Natural killer cell (primary cell): ENCODE results near the gene ANK3. TPM values are rescaled to one million over a fixed set of nuclear protein-coding genes. Genes with fewer than 3 reads are reported as not detected.

Experiments used
- ATAC-seq, 3 donors: fragments of 150-1000 bp in 2 of 3; fragments of 200-7000 bp in 1 of 3; cut with Tn5 transposase; 1 replicate in 1 of 3; 2 replicates in 2 of 3; pipeline ENCODE4 v1.10.0; 2021; ENCODE audit warnings: mild to moderate bottlenecking in 2 of 3, moderate library complexity in 2 of 3
- DNase-seq, 2 donors: peaks; one replicate each; pipeline versions ENCODE4 v3.0.0 to v3.0.0-alpha.2; 2013 to 2021; ENCODE audit warnings: mixed read lengths in 1 of 2
- H3K27ac ChIP-seq: one replicate; pipeline ENCODE4 v1.5.1; 2013; ENCODE audit warnings: mild to moderate bottlenecking, low read length
- H3K27me3 ChIP-seq: one replicate; pipeline ENCODE4 v1.6.1; 2013; ENCODE audit warnings: low read length; ENCODE audit not compliant: control insufficient read depth, insufficient read depth
- H3K36me3 ChIP-seq: one replicate; pipeline ENCODE4 v1.6.1; 2013; ENCODE audit warnings: low read length; ENCODE audit not compliant: control insufficient read depth, insufficient read depth
- H3K4me1 ChIP-seq: one replicate; pipeline ENCODE4 v1.6.1; 2013; ENCODE audit warnings: low read length; ENCODE audit not compliant: control insufficient read depth, insufficient read depth
- H3K4me3 ChIP-seq: one replicate; pipeline ENCODE4 v1.5.1; 2013; ENCODE audit warnings: low read length
- H3K9me3 ChIP-seq: one replicate; pipeline ENCODE4 v1.6.1; 2013; ENCODE audit warnings: low read length; ENCODE audit not compliant: control insufficient read depth, insufficient read depth
- H3K27ac Mint-ChIP-seq, 2 donors: one replicate each; pipeline ENCODE4 v1.8.0; 2022; ENCODE audit warnings: mild to moderate bottlenecking in 2 of 2, mixed read lengths in 2 of 2, moderate library complexity in 1 of 2
- H3K27me3 Mint-ChIP-seq, 2 donors: one replicate each; pipeline ENCODE4 v1.8.0; 2022; ENCODE audit warnings: low read depth in 2 of 2, mixed read lengths in 2 of 2
- H3K36me3 Mint-ChIP-seq: one replicate; pipeline ENCODE4 v1.8.0; 2022; ENCODE audit warnings: mixed read lengths
- H3K4me1 Mint-ChIP-seq, 2 donors: one replicate each; pipeline ENCODE4 v1.8.0; 2022; ENCODE audit warnings: mixed read lengths in 2 of 2
- H3K4me3 Mint-ChIP-seq: one replicate; pipeline ENCODE4 v1.8.0; 2022; ENCODE audit warnings: mild to moderate bottlenecking, moderate library complexity, mixed read lengths
- H3K9me3 Mint-ChIP-seq, 2 donors: one replicate each; pipeline ENCODE4 v1.8.0; 2022; ENCODE audit warnings: mixed read lengths in 2 of 2
- WGBS: methylation state at CpG from one replicate; pipeline ENCODE4 v1.1.7; 2013; ENCODE audit warnings: missing lambda C conversion rate; ENCODE audit not compliant: insufficient coverage; 5-methylcytosine and 5-hydroxymethylcytosine counted together
- intact Hi-C: fragments of 100-400 bp; cut with micrococcal nuclease; formaldehyde crosslinking; loops from one replicate; pipeline ENCODE4 v1.14.2; 2022
- total RNA-seq, 4 donors: library from RNA; stranded (reverse); fragments of 120-200 nt in 1 of 4; gene quantifications; one replicate each; pipeline versions ENCODE4 v1.2.3 to v1.2.4, GENCODE V29; 2013 to 2022
- TF ChIP-seq, protein P1 (sequence below): fragments of 200-600 bp; IDR thresholded peaks from one replicate; pipeline ENCODE4 v1.8.0; 2022; ENCODE audit warnings: antibody characterized with exemption

The ANK3 gene
- total RNA-seq, 3 donors from 2014 or later (not counting 1 experiment from before 2014, with no cell fraction given): 4.4 to 12.9 (median 11.4) TPM

DNA sequence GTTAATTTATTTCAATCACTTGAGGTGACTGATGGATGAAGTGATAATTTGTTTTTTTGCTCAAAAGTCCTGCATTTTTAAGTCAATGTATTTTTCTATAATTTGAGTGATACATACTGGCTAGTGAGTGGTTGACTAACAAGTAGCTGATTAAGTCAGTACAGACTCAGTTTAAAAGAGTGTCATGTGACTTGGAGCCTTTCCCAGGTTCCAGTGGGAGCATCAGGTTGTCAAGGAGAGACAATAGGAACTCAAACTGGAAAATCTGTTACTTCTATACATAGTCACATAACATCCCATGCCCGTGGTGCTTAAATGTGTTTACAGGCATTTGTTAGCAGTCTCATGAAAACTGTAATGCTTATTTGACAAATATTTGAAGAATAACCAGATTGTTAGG lies 154.7 kb downstream of the ANK3 start:
- no peak overlapping the region for H3K4me3 Mint-ChIP-seq
- no peaks in the 10 kb centered on the region for H3K27me3 Mint-ChIP-seq
- Histone ChIP-seq H3K27ac (no peak overlapping the region), H3K9me3 (no peaks in the 10 kb centered on the region), H3K27me3 (no peaks in the 10 kb centered on the region), H3K36me3 (no peaks in the 10 kb centered on the region), H3K4me1 (peaks cover 5% of the 10 kb centered on the region), H3K4me3 (no peak overlapping the region)
- H3K27ac Mint-ChIP-seq: no peak overlapping the region
- intact Hi-C loops: no loop called here
- DNase-seq: no peak
- H3K9me3 Mint-ChIP-seq: no peaks in the 10 kb centered on the region
- WGBS: no CpG with 5 or more reads among the region's 1 CpG
- ATAC-seq: no peak
- TF ChIP-seq, protein P1, sequence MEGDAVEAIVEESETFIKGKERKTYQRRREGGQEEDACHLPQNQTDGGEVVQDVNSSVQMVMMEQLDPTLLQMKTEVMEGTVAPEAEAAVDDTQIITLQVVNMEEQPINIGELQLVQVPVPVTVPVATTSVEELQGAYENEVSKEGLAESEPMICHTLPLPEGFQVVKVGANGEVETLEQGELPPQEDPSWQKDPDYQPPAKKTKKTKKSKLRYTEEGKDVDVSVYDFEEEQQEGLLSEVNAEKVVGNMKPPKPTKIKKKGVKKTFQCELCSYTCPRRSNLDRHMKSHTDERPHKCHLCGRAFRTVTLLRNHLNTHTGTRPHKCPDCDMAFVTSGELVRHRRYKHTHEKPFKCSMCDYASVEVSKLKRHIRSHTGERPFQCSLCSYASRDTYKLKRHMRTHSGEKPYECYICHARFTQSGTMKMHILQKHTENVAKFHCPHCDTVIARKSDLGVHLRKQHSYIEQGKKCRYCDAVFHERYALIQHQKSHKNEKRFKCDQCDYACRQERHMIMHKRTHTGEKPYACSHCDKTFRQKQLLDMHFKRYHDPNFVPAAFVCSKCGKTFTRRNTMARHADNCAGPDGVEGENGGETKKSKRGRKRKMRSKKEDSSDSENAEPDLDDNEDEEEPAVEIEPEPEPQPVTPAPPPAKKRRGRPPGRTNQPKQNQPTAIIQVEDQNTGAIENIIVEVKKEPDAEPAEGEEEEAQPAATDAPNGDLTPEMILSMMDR: no peak
- H3K4me1 Mint-ChIP-seq: peaks cover 20 to 30% of the 10 kb centered on the region in 2 donors
- H3K36me3 Mint-ChIP-seq: no peaks in the 10 kb centered on the region

DNA sequence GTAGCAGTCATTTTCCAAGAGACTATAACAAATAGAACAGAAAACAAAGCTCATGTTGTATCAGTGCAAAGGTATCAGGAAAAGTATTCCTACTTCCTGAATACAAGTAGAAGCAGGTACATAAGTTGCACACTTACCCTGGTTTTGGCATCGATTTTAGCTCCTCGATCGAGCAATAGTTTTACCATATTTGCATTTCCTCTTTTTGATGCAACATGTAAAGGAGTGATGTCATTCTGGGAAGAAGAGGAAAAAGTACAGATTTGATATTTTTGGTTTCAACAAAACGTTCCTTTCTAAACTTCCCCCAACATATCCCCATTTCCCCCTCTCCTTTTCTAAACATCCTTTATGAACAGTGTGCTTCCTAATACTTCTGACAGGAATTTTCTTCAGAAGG lies 155.1 kb downstream of the ANK3 start:
- Histone ChIP-seq H3K9me3 (no peaks in the 10 kb centered on the region), H3K4me3 (no peak overlapping the region), H3K27me3 (no peaks in the 10 kb centered on the region), H3K4me1 (peaks cover 5% of the 10 kb centered on the region), H3K27ac (no peak overlapping the region), H3K36me3 (no peaks in the 10 kb centered on the region)
- no peak for ATAC-seq
- H3K4me1 Mint-ChIP-seq: peaks cover 20 to 30% of the 10 kb centered on the region in 2 donors
- intact Hi-C loops: no loop called here
- H3K27me3 Mint-ChIP-seq: no peaks in the 10 kb centered on the region
- no peak overlapping the region for H3K4me3 Mint-ChIP-seq
- H3K36me3 Mint-ChIP-seq: no peaks in the 10 kb centered on the region
- DNase-seq: no peak
- TF ChIP-seq, protein P1: no peak
- WGBS: 68% methylated on average over 3 of the region's 4 CpGs
- H3K9me3 Mint-ChIP-seq: no peaks in the 10 kb centered on the region
- H3K27ac Mint-ChIP-seq: no peak overlapping the region

DNA sequence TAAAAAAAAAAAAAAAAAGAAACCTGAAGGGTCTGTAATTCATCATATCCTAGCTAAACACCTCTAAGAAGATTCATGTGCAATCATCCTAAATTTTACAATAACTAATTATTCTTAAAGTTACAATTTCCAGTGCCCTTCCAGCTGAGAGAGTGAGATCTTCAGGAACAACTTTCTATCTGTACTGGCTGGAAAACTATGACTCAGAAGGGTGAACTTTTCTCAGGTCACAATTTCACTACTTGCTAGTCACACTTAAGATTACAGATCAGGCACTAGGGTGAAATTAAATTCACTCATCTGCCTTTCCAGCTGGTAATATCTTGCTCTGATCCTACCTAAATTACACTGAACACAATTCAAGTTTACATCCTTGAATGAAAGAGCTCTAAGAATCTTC lies 158.8 kb downstream of the ANK3 start:
- no peaks in the 10 kb centered on the region for H3K27me3 ChIP-seq
- H3K27ac ChIP-seq: no peak overlapping the region
- H3K4me3 ChIP-seq: no peak overlapping the region
- TF ChIP-seq, protein P1: no peak
- intact Hi-C loops: no loop called here
- no peaks in the 10 kb centered on the region for H3K9me3 ChIP-seq
- Mint-ChIP-seq H3K27me3 (no peaks in the 10 kb centered on the region), H3K4me3 (no peak overlapping the region), H3K36me3 (no peaks in the 10 kb centered on the region), H3K9me3 (no peaks in the 10 kb centered on the region), H3K4me1 (peaks cover 0 to 3% of the 10 kb centered on the region in 2 donors), H3K27ac (no peak overlapping the region)
- H3K36me3 ChIP-seq: no peaks in the 10 kb centered on the region
- H3K4me1 ChIP-seq: no peaks in the 10 kb centered on the region
- no peak for DNase-seq
- ATAC-seq: no peak

DNA sequence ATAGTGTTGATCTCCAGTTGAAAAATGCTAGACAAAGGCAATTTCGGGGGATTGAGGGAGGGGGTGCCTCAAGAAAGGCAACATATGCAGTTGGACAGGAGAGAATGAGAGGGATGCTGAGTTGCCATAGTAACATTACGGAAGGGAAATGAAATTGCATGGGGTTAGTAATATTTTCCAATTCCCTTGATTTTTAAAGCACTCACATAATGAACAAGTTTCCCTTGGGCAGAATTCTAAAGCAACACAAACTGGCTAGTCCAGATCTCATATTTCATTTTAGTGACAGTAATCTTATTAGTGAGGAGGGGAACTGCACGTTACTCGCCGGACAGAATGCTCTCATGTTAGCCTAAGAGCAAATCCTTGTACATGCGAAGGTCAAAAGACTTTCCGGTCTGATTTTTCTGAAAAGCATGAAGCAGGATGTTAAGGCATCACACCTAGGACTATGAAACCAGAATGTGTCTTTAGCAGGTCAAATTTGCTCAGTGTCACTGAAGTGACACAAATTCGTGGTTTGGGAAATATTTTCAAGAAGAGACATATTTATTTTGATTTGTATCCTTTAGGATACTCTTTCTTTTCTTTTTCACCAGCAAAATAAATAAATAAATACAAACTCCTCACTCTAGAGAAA lies 165.5 kb downstream of the ANK3 start:
- no peaks in the 10 kb centered on the region for H3K27me3 Mint-ChIP-seq
- 84% methylated on average over 7 of the region's 8 CpGs for WGBS
- H3K36me3 Mint-ChIP-seq: no peaks in the 10 kb centered on the region
- no peak overlapping the region for H3K4me3 Mint-ChIP-seq
- H3K9me3 Mint-ChIP-seq: no peaks in the 10 kb centered on the region
- no peaks in the 10 kb centered on the region for H3K4me1 Mint-ChIP-seq
- no peak for DNase-seq
- Histone ChIP-seq H3K36me3 (no peaks in the 10 kb centered on the region), H3K27ac (no peak overlapping the region), H3K27me3 (no peaks in the 10 kb centered on the region), H3K4me1 (no peaks in the 10 kb centered on the region), H3K4me3 (no peak overlapping the region), H3K9me3 (no peaks in the 10 kb centered on the region)
- TF ChIP-seq, protein P1: no peak
- H3K27ac Mint-ChIP-seq: no peak overlapping the region
- intact Hi-C loops: no loop called here
- ATAC-seq: no peak
